ENCODE results near the gene PNPLA5.
"Not testable (repeated sequence)": the region's sequence is repeated elsewhere in the genome, so short reads cannot be mapped to it uniquely, and the experiment has no call there.

The PNPLA5 gene

GRCh38 chr22:43869001-43869400 lies 22.8 kb downstream of the PNPLA5 start:
- not testable (repeated sequence) for H3K27me3 ChIP-seq (ENCODE audit: control insufficient read depth in 3 of 3, insufficient read depth in 3 of 3, low read depth in 1 of 3, low read length in 3 of 3); DNase-seq (ENCODE audit: low spot score); H2AFZ ChIP-seq (ENCODE audit: low read length); H2AK5ac ChIP-seq (ENCODE audit: low read depth, low read length); H4K8ac ChIP-seq (ENCODE audit: low read depth, low read length); H3K18ac ChIP-seq (ENCODE audit: low read length); H3K23ac ChIP-seq (ENCODE audit: low read depth, low read length, poor library complexity); H3K4ac ChIP-seq (ENCODE audit: low read length); H3K4me2 ChIP-seq (ENCODE audit: insufficient read depth, low read length, poor library complexity, severe bottlenecking); H3K27ac ChIP-seq (replicated peaks; ENCODE audit: low read length); H3K79me1 ChIP-seq (ENCODE audit: low read depth, low read length); H3K36me3 ChIP-seq (replicated peaks in 1 of 2; ENCODE audit: control insufficient read depth in 2 of 2, insufficient read depth in 2 of 2, low read length in 2 of 2); H4K91ac ChIP-seq (ENCODE audit: low read depth, low read length, poor library complexity); H2BK120ac ChIP-seq (ENCODE audit: low read depth, low read length); H2BK12ac ChIP-seq (ENCODE audit: low read length); H3K4me1 ChIP-seq (ENCODE audit: control insufficient read depth in 2 of 2, insufficient read depth in 1 of 2, low read depth in 1 of 2, low read length in 2 of 2); H3K9me3 ChIP-seq (replicated peaks in 1 of 2; ENCODE audit: control insufficient read depth in 2 of 2, insufficient read depth in 1 of 2, low read depth in 1 of 2, low read length in 2 of 2); H3K14ac ChIP-seq (ENCODE audit: low read length); H2BK5ac ChIP-seq (ENCODE audit: low read length); H2BK15ac ChIP-seq (ENCODE audit: low read length); H3K9ac ChIP-seq (ENCODE audit: low read depth, low read length, poor library complexity); H3K4me3 ChIP-seq (ENCODE audit: low read length in 2 of 2)
- WGBS, 2 donors (ENCODE audit: extremely low coverage in 2 of 2, insufficient read length in 2 of 2, insufficient replicate concordance in 1 of 2) = no CpG with 5 or more reads among the region's 4 CpGs

- Histone ChIP-seq H2BK5ac (ENCODE audit: low read length) (no peak overlapping the region), H3K9ac (ENCODE audit: low read depth, low read length, poor library complexity) (no peak overlapping the region), H3K4me2 (ENCODE audit: insufficient read depth, low read length, poor library complexity, severe bottlenecking) (no peak overlapping the region), H3K18ac (ENCODE audit: low read length) (no peak overlapping the region), H3K36me3 (replicated peaks in 1 of 2; ENCODE audit: control insufficient read depth in 2 of 2, insufficient read depth in 2 of 2, low read length in 2 of 2) (no peaks in the 10 kb centered on the region), H4K8ac (ENCODE audit: low read depth, low read length) (no peak overlapping the region), H2AFZ (ENCODE audit: low read length) (no peak overlapping the region), H3K4me3 (ENCODE audit: low read length in 2 of 2) (no peak overlapping the region), H3K27me3 (ENCODE audit: control insufficient read depth in 3 of 3, insufficient read depth in 3 of 3, low read depth in 1 of 3, low read length in 3 of 3) (no peaks in the 10 kb centered on the region), H2BK12ac (ENCODE audit: low read length) (no peak overlapping the region), H3K79me1 (ENCODE audit: low read depth, low read length) (no peaks in the 10 kb centered on the region), H4K91ac (ENCODE audit: low read depth, low read length, poor library complexity) (no peak overlapping the region), H3K4ac (ENCODE audit: low read length) (no peak overlapping the region), H3K23ac (ENCODE audit: low read depth, low read length, poor library complexity) (no peak overlapping the region), H3K4me1 (ENCODE audit: control insufficient read depth in 2 of 2, insufficient read depth in 1 of 2, low read depth in 1 of 2, low read length in 2 of 2) (no peaks in the 10 kb centered on the region), H3K14ac (ENCODE audit: low read length) (no peak overlapping the region), H3K9me3 (replicated peaks in 1 of 2; ENCODE audit: control insufficient read depth in 2 of 2, insufficient read depth in 1 of 2, low read depth in 1 of 2, low read length in 2 of 2) (no peaks in the 10 kb centered on the region), H2BK15ac (ENCODE audit: low read length) (no peak overlapping the region), H2AK5ac (ENCODE audit: low read depth, low read length) (no peak overlapping the region), H2BK120ac (ENCODE audit: low read depth, low read length) (no peak overlapping the region), H3K27ac (replicated peaks; ENCODE audit: low read length) (no peak overlapping the region)
- no CpG with 5 or more reads among the region's 11 CpGs for WGBS, 2 donors (ENCODE audit: extremely low coverage in 2 of 2, insufficient read length in 2 of 2, insufficient replicate concordance in 1 of 2)
- peak; percentile 84 for DNase-seq (ENCODE audit: low spot score)
Observed at GRCh38 chr22:43867839-43868635, 23.8 kb downstream of the PNPLA5 start.

GRCh38 chr22:43862882-43863202 lies 29.0 kb downstream of the PNPLA5 start:
- peak overlapping the region; percentile 85 to 93 for H3K4me3 ChIP-seq (ENCODE audit: low read length in 2 of 2)
- WGBS, 2 donors (ENCODE audit: extremely low coverage in 2 of 2, insufficient read length in 2 of 2, insufficient replicate concordance in 1 of 2) = no CpG with 5 or more reads among the region's 11 CpGs

GRCh38 chr22:43862074-43862881 lies 29.5 kb downstream of the PNPLA5 start, which contains the start of gene SULT4A1:
TSS of gene SULT4A1 (minus strand) at chr22:43862513. CDS start at chr22:43862382, 131 bp downstream.
- Histone ChIP-seq H4K91ac (ENCODE audit: low read depth, low read length, poor library complexity) (no peak within 1 kb of the TSS), H2AFZ (ENCODE audit: low read length) (peak within 1 kb of the TSS; percentile 98), H3K27ac (replicated peaks; ENCODE audit: low read length) (no peak within 1 kb of the TSS), H2BK12ac (ENCODE audit: low read length) (no peak within 1 kb of the TSS), H3K9me3 (replicated peaks in 1 of 2; ENCODE audit: control insufficient read depth in 2 of 2, insufficient read depth in 1 of 2, low read depth in 1 of 2, low read length in 2 of 2) (peaks cover 0 to 2% of the 10 kb centered on the region in 2 donors), H3K18ac (ENCODE audit: low read length) (peak within 1 kb of the TSS; percentile 94), H3K27me3 (ENCODE audit: control insufficient read depth in 3 of 3, insufficient read depth in 3 of 3, low read depth in 1 of 3, low read length in 3 of 3) (no peaks in the 10 kb centered on the region), H3K4me2 (ENCODE audit: insufficient read depth, low read length, poor library complexity, severe bottlenecking) (peak within 1 kb of the TSS; percentile 73), H3K4me3 (ENCODE audit: low read length in 2 of 2) (peak within 1 kb of the TSS; percentile 85 to 93), H3K4me1 (ENCODE audit: control insufficient read depth in 2 of 2, insufficient read depth in 1 of 2, low read depth in 1 of 2, low read length in 2 of 2) (peaks cover 4 to 7% of the 10 kb centered on the region in 2 donors), H3K14ac (ENCODE audit: low read length) (peak within 1 kb of the TSS; percentile 92), H3K9ac (ENCODE audit: low read depth, low read length, poor library complexity) (peak within 1 kb of the TSS; percentile 83), H3K36me3 (replicated peaks in 1 of 2; ENCODE audit: control insufficient read depth in 2 of 2, insufficient read depth in 2 of 2, low read length in 2 of 2) (no peaks in the 10 kb centered on the region), H3K79me1 (ENCODE audit: low read depth, low read length) (peaks cover 4% of the 10 kb centered on the region), H3K23ac (ENCODE audit: low read depth, low read length, poor library complexity) (peak within 1 kb of the TSS; percentile 37), H2BK120ac (ENCODE audit: low read depth, low read length) (no peak within 1 kb of the TSS), H2BK15ac (ENCODE audit: low read length) (no peak within 1 kb of the TSS), H2BK5ac (ENCODE audit: low read length) (no peak within 1 kb of the TSS), H3K4ac (ENCODE audit: low read length) (no peak within 1 kb of the TSS), H2AK5ac (ENCODE audit: low read depth, low read length) (no peak within 1 kb of the TSS), H4K8ac (ENCODE audit: low read depth, low read length) (no peak within 1 kb of the TSS)
- WGBS, 2 donors (ENCODE audit: extremely low coverage in 2 of 2, insufficient read length in 2 of 2, insufficient replicate concordance in 1 of 2) = no CpG with 5 or more reads among the region's 121 CpGs
- DNase-seq (ENCODE audit: low spot score) = peak; percentile 46

More at GRCh38 chr22:43862882-43863202, 29.0 kb downstream of the PNPLA5 start:
- Histone ChIP-seq H2AK5ac (ENCODE audit: low read depth, low read length) (no peak overlapping the region), H3K27me3 (ENCODE audit: control insufficient read depth in 3 of 3, insufficient read depth in 3 of 3, low read depth in 1 of 3, low read length in 3 of 3) (no peaks in the 10 kb centered on the region), H3K79me1 (ENCODE audit: low read depth, low read length) (peaks cover 4% of the 10 kb centered on the region), H3K4me2 (ENCODE audit: insufficient read depth, low read length, poor library complexity, severe bottlenecking) (peak overlapping the region; percentile 38), H2BK5ac (ENCODE audit: low read length) (no peak overlapping the region), H3K4ac (ENCODE audit: low read length) (no peak overlapping the region), H2AFZ (ENCODE audit: low read length) (peak overlapping the region; percentile 98), H3K18ac (ENCODE audit: low read length) (peak overlapping the region; percentile 29), H2BK15ac (ENCODE audit: low read length) (no peak overlapping the region), H3K9me3 (replicated peaks in 1 of 2; ENCODE audit: control insufficient read depth in 2 of 2, insufficient read depth in 1 of 2, low read depth in 1 of 2, low read length in 2 of 2) (peaks cover 0 to 2% of the 10 kb centered on the region in 2 donors), H3K4me1 (ENCODE audit: control insufficient read depth in 2 of 2, insufficient read depth in 1 of 2, low read depth in 1 of 2, low read length in 2 of 2) (peaks cover 4 to 7% of the 10 kb centered on the region in 2 donors), H3K14ac (ENCODE audit: low read length) (no peak overlapping the region), H2BK120ac (ENCODE audit: low read depth, low read length) (no peak overlapping the region), H3K9ac (ENCODE audit: low read depth, low read length, poor library complexity) (no peak overlapping the region), H2BK12ac (ENCODE audit: low read length) (no peak overlapping the region), H3K27ac (replicated peaks; ENCODE audit: low read length) (no peak overlapping the region), H4K8ac (ENCODE audit: low read depth, low read length) (no peak overlapping the region), H4K91ac (ENCODE audit: low read depth, low read length, poor library complexity) (no peak overlapping the region), H3K36me3 (replicated peaks in 1 of 2; ENCODE audit: control insufficient read depth in 2 of 2, insufficient read depth in 2 of 2, low read length in 2 of 2) (no peaks in the 10 kb centered on the region), H3K23ac (ENCODE audit: low read depth, low read length, poor library complexity) (no peak overlapping the region)
- DNase-seq (ENCODE audit: low spot score) = no peak

All from neuronal stem cell (in vitro differentiated cells).